Esophagus muscularis mucosa (tissue), 3 donors: Measurements from ENCODE around the gene TMEM117.

Experiments used
- EP300 ChIP-seq: sonication (generic); formaldehyde crosslinking; IDR thresholded peaks from one replicate; pipeline ENCODE4 v1.6.1; 2017; ENCODE audit warnings: antibody characterized with exemption
- TF ChIP-seq, protein P1 (sequence below), 3 experiments: fragments of 200-600 bp in 2 of 3; fragments of 450-650 bp in 1 of 3; sonication (generic) in 2 of 3; IDR thresholded peaks; one replicate each; pipeline ENCODE4 v1.5.1; 2017 to 2019; ENCODE audit warnings: antibody characterized with exemption in 3 of 3, mild to moderate bottlenecking in 2 of 3, moderate library complexity in 1 of 3

DNA sequence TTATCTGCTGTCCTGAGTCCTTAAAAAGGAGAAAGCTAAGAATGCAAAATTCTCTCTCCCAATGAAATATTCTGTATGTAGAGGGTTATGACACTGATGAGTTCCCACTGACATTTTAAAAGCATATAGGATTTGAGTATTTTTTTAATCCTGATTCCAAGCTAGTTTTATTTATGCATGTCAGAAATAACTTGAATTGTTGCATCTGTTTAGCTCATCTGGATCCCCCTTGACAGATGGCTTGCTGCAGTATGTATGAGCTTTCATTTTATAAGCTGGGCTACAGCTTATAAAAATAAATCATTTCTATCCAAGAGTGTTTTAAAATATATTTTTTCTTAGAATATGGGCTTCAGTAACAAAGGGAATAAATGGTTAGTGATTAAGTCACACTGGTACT, 545.0 kb downstream of the TMEM117 start:
- TF ChIP-seq, protein P1, sequence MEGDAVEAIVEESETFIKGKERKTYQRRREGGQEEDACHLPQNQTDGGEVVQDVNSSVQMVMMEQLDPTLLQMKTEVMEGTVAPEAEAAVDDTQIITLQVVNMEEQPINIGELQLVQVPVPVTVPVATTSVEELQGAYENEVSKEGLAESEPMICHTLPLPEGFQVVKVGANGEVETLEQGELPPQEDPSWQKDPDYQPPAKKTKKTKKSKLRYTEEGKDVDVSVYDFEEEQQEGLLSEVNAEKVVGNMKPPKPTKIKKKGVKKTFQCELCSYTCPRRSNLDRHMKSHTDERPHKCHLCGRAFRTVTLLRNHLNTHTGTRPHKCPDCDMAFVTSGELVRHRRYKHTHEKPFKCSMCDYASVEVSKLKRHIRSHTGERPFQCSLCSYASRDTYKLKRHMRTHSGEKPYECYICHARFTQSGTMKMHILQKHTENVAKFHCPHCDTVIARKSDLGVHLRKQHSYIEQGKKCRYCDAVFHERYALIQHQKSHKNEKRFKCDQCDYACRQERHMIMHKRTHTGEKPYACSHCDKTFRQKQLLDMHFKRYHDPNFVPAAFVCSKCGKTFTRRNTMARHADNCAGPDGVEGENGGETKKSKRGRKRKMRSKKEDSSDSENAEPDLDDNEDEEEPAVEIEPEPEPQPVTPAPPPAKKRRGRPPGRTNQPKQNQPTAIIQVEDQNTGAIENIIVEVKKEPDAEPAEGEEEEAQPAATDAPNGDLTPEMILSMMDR (IDR thresholded peaks at IDR 0.05), result no peak
- no peak for TF ChIP-seq EP300
